Esophagus squamous epithelium (tissue), 4 donors: ENCODE measurements around the gene STMN3.

Experiments used
- POLR2A ChIP-seq, 4 donors: fragments of 450-650 bp; IDR thresholded peaks; one replicate each; pipeline ENCODE4 v1.6.1; 2017; ENCODE audit warnings: antibody characterized with exemption in 4 of 4, mild to moderate bottlenecking in 4 of 4, moderate library complexity in 3 of 4
- TF ChIP-seq, protein P1 (sequence below), 6 experiments: fragments of 450-650 bp in 4 of 6; fragments of 200-600 bp in 2 of 6; sonication (generic) in 2 of 6; IDR thresholded peaks; one replicate each; pipeline ENCODE4 v1.5.1; 2016 to 2019; ENCODE audit warnings: antibody characterized with exemption in 6 of 6, mild to moderate bottlenecking in 4 of 6, moderate library complexity in 4 of 6

DNA sequence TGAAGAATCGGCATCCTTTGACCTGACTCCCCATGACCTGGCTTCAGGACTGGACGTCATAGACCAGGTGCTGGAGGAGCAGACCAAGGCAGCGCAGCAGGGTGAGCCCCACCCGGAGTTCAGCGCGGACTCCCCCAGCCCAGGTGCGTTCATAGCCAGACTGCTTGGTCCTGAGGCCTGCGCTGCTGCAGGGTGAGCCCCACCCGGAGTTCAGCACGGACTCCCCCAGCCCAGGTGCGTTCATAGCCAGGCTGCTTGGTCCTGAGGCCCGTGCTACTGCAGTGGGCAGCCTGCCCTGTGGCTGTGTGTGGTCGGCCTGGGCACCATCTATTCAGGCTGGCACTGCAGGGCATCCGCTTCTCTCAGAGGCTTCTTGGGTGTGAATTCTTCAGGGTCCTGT lies 20.7 kb upstream of the STMN3 start:
- TF ChIP-seq, protein P1, sequence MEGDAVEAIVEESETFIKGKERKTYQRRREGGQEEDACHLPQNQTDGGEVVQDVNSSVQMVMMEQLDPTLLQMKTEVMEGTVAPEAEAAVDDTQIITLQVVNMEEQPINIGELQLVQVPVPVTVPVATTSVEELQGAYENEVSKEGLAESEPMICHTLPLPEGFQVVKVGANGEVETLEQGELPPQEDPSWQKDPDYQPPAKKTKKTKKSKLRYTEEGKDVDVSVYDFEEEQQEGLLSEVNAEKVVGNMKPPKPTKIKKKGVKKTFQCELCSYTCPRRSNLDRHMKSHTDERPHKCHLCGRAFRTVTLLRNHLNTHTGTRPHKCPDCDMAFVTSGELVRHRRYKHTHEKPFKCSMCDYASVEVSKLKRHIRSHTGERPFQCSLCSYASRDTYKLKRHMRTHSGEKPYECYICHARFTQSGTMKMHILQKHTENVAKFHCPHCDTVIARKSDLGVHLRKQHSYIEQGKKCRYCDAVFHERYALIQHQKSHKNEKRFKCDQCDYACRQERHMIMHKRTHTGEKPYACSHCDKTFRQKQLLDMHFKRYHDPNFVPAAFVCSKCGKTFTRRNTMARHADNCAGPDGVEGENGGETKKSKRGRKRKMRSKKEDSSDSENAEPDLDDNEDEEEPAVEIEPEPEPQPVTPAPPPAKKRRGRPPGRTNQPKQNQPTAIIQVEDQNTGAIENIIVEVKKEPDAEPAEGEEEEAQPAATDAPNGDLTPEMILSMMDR (IDR thresholded peaks at IDR 0.05), result no peak
- no peak for TF ChIP-seq POLR2A (IDR thresholded peaks at IDR 0.05)
